Measurements from ENCODE around the gene DYNC1H1. TPM values are rescaled to one million over a fixed set of nuclear protein-coding genes. Genes with fewer than 3 reads are reported as not detected.

The DYNC1H1 gene
- total RNA-seq, 4 donors from 2014 or later: 546 to 624 (median 593) TPM

DNA sequence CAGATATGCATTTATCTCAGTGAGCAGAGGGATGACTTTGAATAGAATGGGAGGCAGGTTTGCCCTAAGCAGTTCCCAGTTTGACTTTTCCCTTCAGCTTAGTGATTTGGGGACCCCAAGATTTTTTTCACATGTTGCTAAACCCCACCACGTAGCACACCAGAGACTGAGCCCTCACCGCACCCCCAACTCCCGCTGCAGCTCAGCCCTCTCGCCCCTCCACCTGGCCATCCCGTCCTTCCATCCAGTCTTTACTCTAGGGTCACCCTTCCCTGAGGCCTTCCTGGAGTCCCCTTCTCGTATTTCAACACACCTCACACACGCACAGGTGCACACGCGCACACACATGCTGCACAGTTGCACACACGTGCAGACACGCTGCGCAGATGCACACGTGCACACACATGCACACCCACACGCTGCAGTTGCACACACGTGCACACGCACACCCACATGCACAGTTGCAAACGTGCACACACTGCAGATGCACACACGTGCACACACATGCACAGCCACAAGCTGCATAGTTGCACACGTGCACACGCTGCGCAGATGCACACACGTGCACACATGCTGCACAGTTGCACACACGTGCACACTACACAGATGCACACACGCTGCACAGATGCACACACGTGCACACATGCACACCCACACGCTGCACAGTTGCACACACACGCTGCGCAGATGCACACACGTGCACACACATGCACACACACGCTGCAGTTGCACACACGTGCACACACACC lies 92.5 kb downstream of the DYNC1H1 start:
- DNase-seq (ENCODE audit: low spot score in 2 of 2): no peak
- H3K4me3 ChIP-seq (ENCODE audit: low read depth, poor library complexity, severe bottlenecking): no peak overlapping the region
- intact Hi-C loops (cut with DNase I; ENCODE audit: low total_unique reads): no loop called here
- TF ChIP-seq, protein P1, sequence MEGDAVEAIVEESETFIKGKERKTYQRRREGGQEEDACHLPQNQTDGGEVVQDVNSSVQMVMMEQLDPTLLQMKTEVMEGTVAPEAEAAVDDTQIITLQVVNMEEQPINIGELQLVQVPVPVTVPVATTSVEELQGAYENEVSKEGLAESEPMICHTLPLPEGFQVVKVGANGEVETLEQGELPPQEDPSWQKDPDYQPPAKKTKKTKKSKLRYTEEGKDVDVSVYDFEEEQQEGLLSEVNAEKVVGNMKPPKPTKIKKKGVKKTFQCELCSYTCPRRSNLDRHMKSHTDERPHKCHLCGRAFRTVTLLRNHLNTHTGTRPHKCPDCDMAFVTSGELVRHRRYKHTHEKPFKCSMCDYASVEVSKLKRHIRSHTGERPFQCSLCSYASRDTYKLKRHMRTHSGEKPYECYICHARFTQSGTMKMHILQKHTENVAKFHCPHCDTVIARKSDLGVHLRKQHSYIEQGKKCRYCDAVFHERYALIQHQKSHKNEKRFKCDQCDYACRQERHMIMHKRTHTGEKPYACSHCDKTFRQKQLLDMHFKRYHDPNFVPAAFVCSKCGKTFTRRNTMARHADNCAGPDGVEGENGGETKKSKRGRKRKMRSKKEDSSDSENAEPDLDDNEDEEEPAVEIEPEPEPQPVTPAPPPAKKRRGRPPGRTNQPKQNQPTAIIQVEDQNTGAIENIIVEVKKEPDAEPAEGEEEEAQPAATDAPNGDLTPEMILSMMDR (IDR thresholded peaks at IDR 0.05): no peak
- TF ChIP-seq POLR2A (IDR thresholded peaks at IDR 0.05): no peak
- 84 to 85% methylated on average over 31 of the region's 31 CpGs for WGBS, 2 donors

GRCh38 chr14:102057480-102058114 lies 93.2 kb downstream of the DYNC1H1 start:
- no peak overlapping the region for H3K4me3 ChIP-seq (ENCODE audit: low read depth, poor library complexity, severe bottlenecking)
- TF ChIP-seq POLR2A (IDR thresholded peaks at IDR 0.05): no peak
- TF ChIP-seq, protein P1 (IDR thresholded peaks at IDR 0.05): no peak
- 59 to 62% methylated on average over 10 of the region's 10 CpGs for WGBS, 2 donors
- no peak for DNase-seq (ENCODE audit: low spot score in 2 of 2)
- intact Hi-C loops (cut with DNase I; ENCODE audit: low total_unique reads): no loop called here

GRCh38 chr14:102058146-102058545 lies 93.8 kb downstream of the DYNC1H1 start:
- 69 to 75% methylated on average over 7 of the region's 7 CpGs for WGBS, 2 donors
- intact Hi-C loops (cut with DNase I; ENCODE audit: low total_unique reads): no loop called here
- DNase-seq (ENCODE audit: low spot score in 2 of 2): no peak
- TF ChIP-seq, protein P1 (IDR thresholded peaks at IDR 0.05): no peak
- TF ChIP-seq POLR2A (IDR thresholded peaks at IDR 0.05): no peak
- H3K4me3 ChIP-seq (ENCODE audit: low read depth, poor library complexity, severe bottlenecking): no peak overlapping the region

DNA sequence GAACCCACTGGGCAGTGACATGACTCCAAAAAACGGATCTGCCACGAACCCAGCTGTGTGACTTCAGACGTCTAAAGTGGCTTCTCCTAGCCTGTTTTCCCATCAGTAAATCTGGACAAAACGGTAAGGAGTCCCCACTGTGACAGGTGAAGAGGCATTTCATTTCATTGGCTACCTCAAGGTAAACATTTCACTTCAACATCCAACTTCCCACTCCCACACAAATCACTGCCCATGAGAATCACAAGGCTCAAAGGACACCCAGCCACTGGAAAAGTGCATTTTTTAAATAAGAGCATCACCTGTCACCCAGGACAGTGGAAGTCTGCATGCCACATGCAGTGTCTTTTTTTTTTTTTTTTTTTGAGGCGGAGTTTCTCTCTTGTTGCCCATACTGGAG lies 94.6 kb downstream of the DYNC1H1 start:
- intact Hi-C loops (cut with DNase I; ENCODE audit: low total_unique reads): no loop called here
- H3K4me3 ChIP-seq (ENCODE audit: low read depth, poor library complexity, severe bottlenecking): no peak overlapping the region
- 71 to 75% methylated on average over 5 of the region's 5 CpGs for WGBS, 2 donors
- TF ChIP-seq POLR2A (IDR thresholded peaks at IDR 0.05): no peak
- TF ChIP-seq, protein P1 (IDR thresholded peaks at IDR 0.05): no peak
- DNase-seq (ENCODE audit: low spot score in 2 of 2): no peak

- DNase-seq (ENCODE audit: low spot score in 2 of 2): peak; percentile 89 to 97
- H3K4me3 ChIP-seq (ENCODE audit: low read depth, poor library complexity, severe bottlenecking): no peak overlapping the region
- intact Hi-C loops (cut with DNase I; ENCODE audit: low total_unique reads): no loop called here
- WGBS, 2 donors: 12 to 17% methylated on average over 26 of the region's 26 CpGs
- TF ChIP-seq, protein P1 (IDR thresholded peaks at IDR 0.05): no peak
- TF ChIP-seq POLR2A (IDR thresholded peaks at IDR 0.05): no peak
Measured at GRCh38 chr14:102063109-102063807, 98.9 kb downstream of the DYNC1H1 start.

Measured in lower leg skin (tissue), 4 donors.